ENCODE data around the gene TNNC1. TPM values are rescaled to one million over a fixed set of nuclear protein-coding genes. Genes with fewer than 3 reads are reported as not detected.

The TNNC1 gene
- total RNA-seq, 4 donors from 2014 or later, result 3.0 to 4.4 (median 3.4) TPM; not detected in 1

DNA sequence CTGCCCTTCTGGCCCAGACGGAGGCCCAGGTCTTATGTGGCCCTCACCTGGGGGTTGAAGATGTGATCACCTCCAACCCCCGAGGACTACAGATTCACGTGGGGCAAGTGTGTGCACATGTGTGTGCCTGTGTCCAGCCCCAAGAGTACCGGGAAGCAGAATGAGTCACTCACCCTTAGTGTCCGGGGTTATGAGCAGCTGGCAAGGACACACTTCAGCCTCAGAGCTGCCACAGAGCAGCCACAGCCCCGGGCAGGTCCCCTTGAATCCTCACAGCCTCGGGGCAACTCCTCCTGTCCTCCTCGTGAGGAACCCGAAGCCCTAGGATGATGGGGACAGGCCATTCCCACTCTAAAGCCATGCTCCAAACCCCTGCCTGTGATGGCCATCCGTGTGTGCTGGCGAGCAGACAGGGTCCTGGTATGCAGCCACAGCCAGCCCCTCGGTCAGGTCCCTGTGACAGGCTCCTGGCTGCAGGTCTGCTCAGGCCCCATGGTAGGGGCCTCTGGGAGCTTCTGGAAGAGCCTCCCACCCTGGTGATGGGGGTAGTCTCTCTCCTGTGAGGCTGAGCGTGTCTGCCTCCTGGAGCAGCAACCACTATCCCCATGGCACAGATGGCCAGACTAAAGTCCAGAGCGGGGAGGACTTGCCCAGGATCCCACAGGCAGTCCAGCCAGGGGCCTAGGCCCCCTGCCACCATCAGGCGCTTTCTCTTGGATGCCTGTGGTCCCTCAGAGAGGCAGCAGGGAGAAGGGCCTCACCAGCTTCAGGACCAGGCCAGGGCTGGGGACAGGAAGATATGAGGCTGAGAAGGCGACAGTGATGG, 42.1 kb upstream of the TNNC1 start:
- TF ChIP-seq, protein P1, sequence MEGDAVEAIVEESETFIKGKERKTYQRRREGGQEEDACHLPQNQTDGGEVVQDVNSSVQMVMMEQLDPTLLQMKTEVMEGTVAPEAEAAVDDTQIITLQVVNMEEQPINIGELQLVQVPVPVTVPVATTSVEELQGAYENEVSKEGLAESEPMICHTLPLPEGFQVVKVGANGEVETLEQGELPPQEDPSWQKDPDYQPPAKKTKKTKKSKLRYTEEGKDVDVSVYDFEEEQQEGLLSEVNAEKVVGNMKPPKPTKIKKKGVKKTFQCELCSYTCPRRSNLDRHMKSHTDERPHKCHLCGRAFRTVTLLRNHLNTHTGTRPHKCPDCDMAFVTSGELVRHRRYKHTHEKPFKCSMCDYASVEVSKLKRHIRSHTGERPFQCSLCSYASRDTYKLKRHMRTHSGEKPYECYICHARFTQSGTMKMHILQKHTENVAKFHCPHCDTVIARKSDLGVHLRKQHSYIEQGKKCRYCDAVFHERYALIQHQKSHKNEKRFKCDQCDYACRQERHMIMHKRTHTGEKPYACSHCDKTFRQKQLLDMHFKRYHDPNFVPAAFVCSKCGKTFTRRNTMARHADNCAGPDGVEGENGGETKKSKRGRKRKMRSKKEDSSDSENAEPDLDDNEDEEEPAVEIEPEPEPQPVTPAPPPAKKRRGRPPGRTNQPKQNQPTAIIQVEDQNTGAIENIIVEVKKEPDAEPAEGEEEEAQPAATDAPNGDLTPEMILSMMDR (IDR thresholded peaks at IDR 0.05), result no peak
- TF ChIP-seq POLR2A (IDR thresholded peaks at IDR 0.05), result no peak
- no peaks in the 10 kb centered on the region for H3K36me3 ChIP-seq
- H3K27ac ChIP-seq, result peak overlapping the region; percentile 29 to 61
- intact Hi-C loops (cut with DNase I; ENCODE audit: low total_unique reads), result no loop called here
- peak in 1 of 2 donors; percentile 47 for DNase-seq
- H3K4me1 ChIP-seq, result no peaks in the 10 kb centered on the region
- H3K27me3 ChIP-seq, result no peaks in the 10 kb centered on the region
- H3K4me3 ChIP-seq, result peak overlapping the region in 1 of 2 donors; percentile 1
- no peaks in the 10 kb centered on the region for H3K9me3 ChIP-seq

DNA sequence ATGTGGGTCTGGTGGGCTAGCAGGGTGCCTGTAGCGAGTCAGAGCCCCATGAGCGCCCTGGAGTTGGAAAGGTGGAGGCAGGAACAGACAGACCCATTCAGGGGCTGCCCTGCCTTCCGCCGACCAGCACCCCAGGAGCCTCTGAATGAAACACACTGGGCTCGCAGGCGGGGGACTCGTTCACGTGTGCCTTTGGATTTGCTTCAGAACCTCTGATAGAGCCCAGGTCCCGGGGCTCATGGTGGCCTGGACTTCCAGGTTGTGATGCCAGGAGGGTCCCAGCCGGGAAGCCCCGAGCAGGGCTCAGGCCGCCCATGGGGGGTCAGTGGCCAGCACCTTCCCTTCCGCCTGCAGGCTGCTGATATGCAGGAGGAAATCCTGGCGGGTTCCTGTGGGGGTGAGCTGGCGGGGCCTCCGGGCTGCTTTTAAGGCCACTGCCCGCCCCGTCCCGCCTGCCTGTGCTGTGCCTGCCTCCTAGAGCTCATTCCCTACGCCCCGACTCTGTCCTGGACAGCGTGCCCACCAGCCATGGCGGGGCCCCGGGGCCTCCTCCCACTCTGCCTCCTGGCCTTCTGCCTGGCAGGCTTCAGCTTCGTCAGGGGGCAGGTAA, 41.1 kb upstream of the TNNC1 start, which contains the start of gene STAB1:
Gene STAB1, plus strand, starts transcription at position 453 of the 610 bp plus-strand sequence. Its CDS starts 76 bp downstream, at position 529.
- TF ChIP-seq, protein P1 (IDR thresholded peaks at IDR 0.05), result no peak
- no peak for TF ChIP-seq POLR2A (IDR thresholded peaks at IDR 0.05)
- peak within 1 kb of the TSS; percentile 29 to 61 for H3K27ac ChIP-seq
- no peaks in the 10 kb centered on the region for H3K27me3 ChIP-seq
- peak within 1 kb of the TSS in 1 of 2 donors; percentile 1 for H3K4me3 ChIP-seq
- no peaks in the 10 kb centered on the region for H3K4me1 ChIP-seq
- intact Hi-C loops (cut with DNase I; ENCODE audit: low total_unique reads), result no loop called here
- DNase-seq, result peak; percentile 44 to 68
- H3K36me3 ChIP-seq, result no peaks in the 10 kb centered on the region
- no peaks in the 10 kb centered on the region for H3K9me3 ChIP-seq

DNA sequence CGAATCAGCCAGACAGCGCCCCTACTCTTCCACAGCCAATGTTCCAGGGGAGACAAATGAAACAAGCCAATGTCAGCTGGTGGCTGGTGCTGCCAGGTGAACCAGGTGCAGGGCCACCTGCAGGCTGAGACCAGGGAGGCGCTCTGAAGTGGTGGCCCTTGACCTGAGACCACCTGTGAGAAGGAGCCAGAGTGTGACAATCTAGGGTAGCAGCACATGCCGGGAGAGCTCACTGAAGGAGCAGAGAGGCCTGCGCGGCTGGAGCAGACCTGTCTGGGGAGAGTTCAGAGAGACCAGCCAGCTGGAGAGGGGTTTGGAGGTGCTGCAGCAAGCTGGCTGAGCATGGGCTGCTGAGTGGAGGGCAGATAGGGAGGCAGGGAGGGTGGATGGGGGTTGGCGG, 40.6 kb upstream of the TNNC1 start:
- Histone ChIP-seq H3K27me3 (no peaks in the 10 kb centered on the region), H3K27ac (peak overlapping the region in 1 of 2 donors; percentile 61), H3K9me3 (no peaks in the 10 kb centered on the region), H3K4me3 (no peak overlapping the region), H3K4me1 (no peaks in the 10 kb centered on the region), H3K36me3 (no peaks in the 10 kb centered on the region)
- intact Hi-C loops (cut with DNase I; ENCODE audit: low total_unique reads), result no loop called here
- no peak for DNase-seq
- TF ChIP-seq, protein P1 (IDR thresholded peaks at IDR 0.05), result no peak
- TF ChIP-seq POLR2A (IDR thresholded peaks at IDR 0.05), result no peak

DNA sequence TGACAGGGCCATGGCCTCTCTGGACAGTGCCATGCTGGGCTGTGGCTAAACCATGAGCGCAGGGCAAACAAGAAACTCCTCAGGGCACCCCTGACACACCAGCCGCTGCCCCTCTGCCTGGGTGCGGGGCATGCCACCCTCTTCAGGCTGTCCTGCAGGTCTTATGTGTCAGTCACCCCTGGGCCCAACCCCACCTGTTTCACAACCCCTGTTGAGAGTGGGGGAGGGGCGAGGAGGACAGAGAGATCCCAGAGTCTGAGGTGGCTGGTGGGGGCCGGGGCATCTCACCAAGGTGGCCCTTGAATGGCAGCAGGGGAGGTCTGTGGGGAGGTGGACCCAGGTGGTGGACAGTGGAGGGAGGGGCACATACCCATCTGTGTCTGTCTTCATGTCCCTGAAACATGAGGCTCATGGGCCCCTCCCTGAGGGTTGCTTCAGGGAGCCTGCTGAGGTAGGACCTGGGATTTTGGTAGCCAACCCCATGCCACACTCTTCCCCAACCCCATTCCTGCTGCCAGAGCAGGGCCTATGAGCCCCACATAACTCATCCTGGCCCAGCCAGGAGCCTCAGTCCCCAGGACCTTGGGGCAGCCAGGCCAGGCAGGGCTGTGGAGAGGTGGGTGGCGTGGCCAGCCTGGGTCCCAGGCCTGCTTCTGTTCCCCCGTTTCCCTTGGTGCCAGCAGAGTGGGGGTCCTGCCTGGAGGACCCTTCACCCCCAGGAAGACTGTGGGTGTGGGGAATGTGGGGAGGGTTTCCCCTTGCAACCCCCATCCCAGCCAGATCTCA, 39.6 kb upstream of the TNNC1 start:
- Histone ChIP-seq H3K27me3 (no peaks in the 10 kb centered on the region), H3K27ac (no peak overlapping the region), H3K4me1 (no peaks in the 10 kb centered on the region), H3K4me3 (no peak overlapping the region), H3K36me3 (no peaks in the 10 kb centered on the region), H3K9me3 (no peaks in the 10 kb centered on the region)
- DNase-seq, result peak in 1 of 2 donors; percentile 45
- TF ChIP-seq, protein P1 (IDR thresholded peaks at IDR 0.05), result no peak
- TF ChIP-seq POLR2A (IDR thresholded peaks at IDR 0.05), result no peak
- intact Hi-C loops (cut with DNase I; ENCODE audit: low total_unique reads), result no loop called here

All from uterus (tissue), 4 donors.